AG04450 (cell line): ENCODE data around the gene PCBD1. TPM values are rescaled to one million over a fixed set of nuclear protein-coding genes. Genes with fewer than 3 reads are reported as not detected.

Experiments
- CTCF ChIA-PET: fragments of 300-600, 350-600 bp; formaldehyde crosslinking; extraction: SDS; loops from one replicate; lab custom pipeline; 2022; ENCODE audit warnings: antibody characterized with exemption, inconsistent platforms; lab: Charles Lee
- POLR2A ChIA-PET: fragments of 350-600 bp; formaldehyde crosslinking; extraction: SDS; loops from one replicate; lab custom pipeline; 2021; ENCODE audit warnings: antibody characterized with exemption, inconsistent platforms; lab: Yijun Ruan, JAX
- DNase-seq: peaks from one replicate; pipeline ENCODE4 v3.0.0-alpha.2; 2011; ENCODE audit warnings: low read depth, low spot score
- H3K27ac ChIP-seq: one replicate; pipeline ENCODE4 v1.5.1; 2012; ENCODE audit warnings: low read depth, low read length, control low read depth
- H3K27me3 ChIP-seq: one replicate; pipeline ENCODE4 v1.6.0; 2012; ENCODE audit warnings: low read length; ENCODE audit not compliant: control insufficient read depth, insufficient read depth
- H3K4me3 ChIP-seq: 2 replicates; pipeline ENCODE4 v1.5.1; 2011; ENCODE audit warnings: mild to moderate bottlenecking, low read depth, low read length, control low read depth
- H3K9me3 ChIP-seq: 2 replicates; pipeline ENCODE4 v1.5.1; 2012; ENCODE audit warnings: low read length; ENCODE audit not compliant: control insufficient read depth, insufficient read depth
- CTCF ChIP-seq: IDR thresholded peaks from 2 replicates; pipeline ENCODE4 v1.5.1; 2011; ENCODE audit warnings: low read depth, low read length, control low read depth, inconsistent platforms
- polyA plus RNA-seq: library from polyadenylated mRNA; depleted of rRNA; stranded (reverse); fragments of >200 nt; gene quantifications from 2 replicates; pipeline ENCODE4 v1.2.3, GENCODE V29; 2011; rRNA removed

PCBD1 gene
- polyA plus RNA-seq, 1 experiment, result 41.3 TPM

GRCh38 chr10:70836319-70836718 lies 52.0 kb downstream of the PCBD1 start:
- DNase-seq, result no peak
- CTCF ChIA-PET, result interaction anchor here (1.4 kb wide), 1 partner anchor 8 kb away, joined by 5 read pairs; no protein-coding TSS in a partner anchor
- POLR2A ChIA-PET, result no interaction called here
- Histone ChIP-seq H3K4me3 (no peak overlapping the region), H3K9me3 (peaks cover 3% of the 10 kb centered on the region; the same call in 1 of the 2 replicates), H3K27me3 (no peaks in the 10 kb centered on the region), H3K27ac (no peak overlapping the region)
- TF ChIP-seq CTCF, result no peak

- peaks cover 3% of the 10 kb centered on the region; the same call in 1 of the 2 replicates for H3K9me3 ChIP-seq
- POLR2A ChIA-PET, result no interaction called here
- CTCF ChIA-PET, result interaction anchor here (1.4 kb wide), 1 partner anchor 10 kb away, joined by 5 read pairs; no protein-coding TSS in a partner anchor
- DNase-seq, result no peak
- H3K27me3 ChIP-seq, result no peaks in the 10 kb centered on the region
- TF ChIP-seq CTCF, result no peak
- no peak overlapping the region for H3K27ac ChIP-seq
- no peak overlapping the region for H3K4me3 ChIP-seq
Observed at GRCh38 chr10:70834441-70835151, 53.8 kb downstream of the PCBD1 start.

GRCh38 chr10:70834021-70834420 lies 54.3 kb downstream of the PCBD1 start:
- CTCF ChIA-PET, result no interaction called here
- POLR2A ChIA-PET, result interaction anchor here (2.1 kb wide), 1 partner anchor 18 kb away, joined by 11 read pairs; the partner anchor contains the start of gene SGPL1
- H3K9me3 ChIP-seq, result peaks cover 3% of the 10 kb centered on the region; the same call in 1 of the 2 replicates
- DNase-seq, result no peak
- no peak for TF ChIP-seq CTCF
- peak overlapping the region; percentile 54 for H3K27ac ChIP-seq
- no peak overlapping the region for H3K4me3 ChIP-seq
- no peaks in the 10 kb centered on the region for H3K27me3 ChIP-seq

- CTCF ChIA-PET, result interaction anchor here (0.6 to 1.0 kb wide), 2 partner anchors 14 to 16 kb away, joined by 4 read pairs; no protein-coding TSS in a partner anchor
Observed at GRCh38 chr10:70833601-70834000, 54.8 kb downstream of the PCBD1 start.

More at GRCh38 chr10:70833601-70834000, 54.8 kb downstream of the PCBD1 start:
- Histone ChIP-seq H3K4me3 (no peak overlapping the region), H3K9me3 (peaks cover 3% of the 10 kb centered on the region; the same call in 1 of the 2 replicates), H3K27ac (peak overlapping the region; percentile 54), H3K27me3 (no peaks in the 10 kb centered on the region)
- DNase-seq, result no peak
- POLR2A ChIA-PET, result interaction anchor here (2.1 kb wide), 1 partner anchor 17 kb away, joined by 11 read pairs; the partner anchor contains the start of gene SGPL1
- no peak for TF ChIP-seq CTCF

Other genes with a start within 250 kb of the PCBD1 start
- gene ADAMTS14, start 216.1 kb downstream of the PCBD1 start, polyA plus RNA-seq, result 2.9 and 4.6 TPM in 2 replicates
- not detected in 2 replicates for gene TBATA, start 103.2 kb downstream of the PCBD1 start, polyA plus RNA-seq
- gene SGPL1, start 72.6 kb downstream of the PCBD1 start, polyA plus RNA-seq, result 30.1 and 30.8 TPM in 2 replicates